Esophagus muscularis mucosa (tissue), 4 donors: ENCODE measurements around the gene MICU1.

ENCODE experiments used
- CTCF ChIP-seq, 3 experiments: fragments of 200-600 bp in 2 of 3; fragments of 450-650 bp in 1 of 3; sonication (generic) in 2 of 3; IDR thresholded peaks; one replicate each; pipeline ENCODE4 v1.5.1; 2017 to 2019; ENCODE audit warnings: antibody characterized with exemption in 3 of 3, mild to moderate bottlenecking in 2 of 3, moderate library complexity in 1 of 3
- EP300 ChIP-seq: sonication (generic); formaldehyde crosslinking; IDR thresholded peaks from one replicate; pipeline ENCODE4 v1.6.1; 2017; ENCODE audit warnings: antibody characterized with exemption
- POLR2A ChIP-seq: fragments of 450-650 bp; IDR thresholded peaks from one replicate; pipeline ENCODE4 v1.6.1; 2017; ENCODE audit warnings: antibody characterized with exemption, moderate library complexity, mild to moderate bottlenecking, low read depth

DNA sequence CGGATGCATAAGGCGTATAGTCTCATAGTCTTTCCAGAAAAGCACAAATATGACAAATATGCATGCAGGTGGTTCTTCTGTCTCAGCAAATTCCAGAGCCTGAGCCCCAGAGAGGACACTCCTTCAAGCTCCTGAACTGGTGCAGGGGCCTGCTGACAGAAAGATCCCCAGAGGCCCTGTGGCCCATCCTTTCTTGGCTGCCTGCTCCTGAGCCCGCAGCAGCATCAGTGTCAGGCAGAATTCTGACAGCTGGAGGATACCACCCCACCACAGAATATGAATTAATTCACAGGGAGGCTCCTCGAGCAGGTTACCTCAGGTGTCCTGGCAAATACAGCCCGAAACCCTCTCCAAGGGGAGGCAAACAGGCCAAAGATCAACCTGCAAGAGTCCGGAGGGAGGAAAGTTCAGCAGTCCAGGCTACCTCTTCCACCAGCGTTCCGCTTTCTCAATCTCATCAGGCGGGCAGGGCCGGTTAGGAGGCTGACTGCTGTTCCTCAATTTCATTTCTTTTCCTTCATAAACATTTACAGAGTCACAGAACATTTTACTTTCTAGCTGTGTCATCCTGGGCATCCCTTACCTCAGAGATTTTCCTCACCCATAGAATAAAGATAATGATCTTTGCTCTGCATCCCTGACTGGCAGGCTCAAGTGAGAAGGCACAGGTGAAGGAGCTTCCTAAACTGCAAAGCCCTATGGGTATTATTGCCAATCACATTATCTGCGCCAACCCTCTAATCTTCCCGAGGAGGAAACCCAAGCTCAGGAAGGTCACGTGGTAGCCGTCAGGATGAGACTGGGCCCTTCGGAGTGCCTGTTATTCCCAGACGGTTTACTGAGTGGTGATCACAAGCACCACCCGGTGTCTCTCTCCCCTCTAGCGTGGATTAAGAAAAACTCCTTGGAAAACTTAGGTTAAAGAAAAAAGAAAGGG is 272.6 kb downstream of the MICU1 start:
- no peak for TF ChIP-seq CTCF (IDR thresholded peaks at IDR 0.05)
- TF ChIP-seq POLR2A = no peak
- no peak for TF ChIP-seq EP300
